K562 (cell line): ENCODE data around the gene CDRT15. TPM values are rescaled to one million over a fixed set of nuclear protein-coding genes. Genes with fewer than 3 reads are reported as not detected.

Experiments used
- ATAC-seq: fragments of 200-7000 bp; cut with Tn5 transposase; 3 replicates; pipeline ENCODE4 v1.9.1; 2020; ENCODE audit warnings: moderate library complexity
- BruUV-seq: library from RNA; stranded (reverse); fragments of 400-500 nt; replicated peaks from 2 replicates; lab custom pipeline; 2021; lab: Mats Ljungman, UMichigan
- CTCF ChIA-PET: fragments of 300-600 bp; formaldehyde crosslinking; extraction: SDS; loops from one replicate; lab custom pipeline; 2021; ENCODE audit warnings: low intra/inter-chr PET ratio; lab: Yijun Ruan, JAX
- POLR2A ChIA-PET: fragments of 300-600, 350-650 bp; sonication (Branson Sonifier 250); formaldehyde crosslinking; extraction: SDS; loops from one replicate; lab custom pipeline; 2021; ENCODE audit warnings: antibody characterized with exemption, inconsistent platforms; lab: Yijun Ruan, JAX
- DNase-seq, 4 experiments: peaks; one replicate each; pipeline versions ENCODE4 v3.0.0 to v3.0.0-alpha.2; 2011 to 2018; ENCODE audit warnings: low spot score in 3 of 4, mixed read lengths in 3 of 4; ENCODE audit errors: extremely low read depth in 1 of 4
- FAIRE-seq: peaks from 2 replicates; lab custom pipeline; 2011; peaks lifted over from hg19 to GRCh38; lab: Jason Lieb, UNC
- H2AFZ ChIP-seq: 2 replicates; pipeline ENCODE4 v1.6.0; 2011; ENCODE audit warnings: low read depth, low read length, control low read depth, inconsistent platforms
- H3K27ac ChIP-seq: fragments of 200-600 bp; 3 replicates; pipeline ENCODE4 v1.8.0; 2011; ENCODE audit warnings: low read depth, mild to moderate bottlenecking, control low read depth, inconsistent platforms, low read length, moderate library complexity, mixed read lengths; ENCODE audit errors: extremely low read depth
- H3K27me3 ChIP-seq, 2 experiments: fragments of 300-600 bp in 1 of 2; 2 replicates in 1 of 2; 3 replicates in 1 of 2; pipeline versions ENCODE4 v1.6.0 to v1.8.0; 2011; ENCODE audit warnings: inconsistent platforms in 2 of 2, low read length in 2 of 2, mild to moderate bottlenecking in 1 of 2, mixed read lengths in 1 of 2, moderate library complexity in 1 of 2; ENCODE audit not compliant: control insufficient read depth in 2 of 2, insufficient read depth in 2 of 2
- H3K36me3 ChIP-seq: fragments of 300-600 bp; 3 replicates; pipeline ENCODE4 v1.8.0; 2011; ENCODE audit warnings: mild to moderate bottlenecking, low read length, inconsistent platforms; ENCODE audit not compliant: control insufficient read depth, insufficient read depth
- H3K4me1 ChIP-seq, 2 experiments: fragments of 200-600 bp in 1 of 2; replicated peaks in 1 of 2; 2 replicates in 1 of 2; 3 replicates in 1 of 2; pipeline versions ENCODE4 v1.5.1 to v1.8.0; 2011; ENCODE audit warnings: inconsistent platforms in 2 of 2, low read length in 2 of 2, mild to moderate bottlenecking in 1 of 2, mixed read lengths in 1 of 2, moderate library complexity in 1 of 2; ENCODE audit not compliant: control insufficient read depth in 2 of 2, insufficient read depth in 2 of 2
- H3K4me2 ChIP-seq: 2 replicates; pipeline ENCODE4 v1.6.1; 2011; ENCODE audit warnings: low read length, control low read depth, inconsistent platforms, mixed read lengths; ENCODE audit not compliant: insufficient read depth
- H3K4me3 ChIP-seq: fragments of 200-600 bp; sonication (generic), shearing (Covaris generic); 2 replicates; pipeline ENCODE4 v1.5.1; 2016; ENCODE audit warnings: control low read depth, inconsistent platforms
- H3K79me2 ChIP-seq: fragments of 200-600 bp; 3 replicates; pipeline ENCODE4 v1.8.0; 2011; ENCODE audit warnings: low read length, inconsistent platforms; ENCODE audit not compliant: control insufficient read depth, insufficient read depth
- H3K9ac ChIP-seq, 2 experiments: 2 replicates each; pipeline versions ENCODE4 v1.6.0 to v1.6.1; 2011; ENCODE audit warnings: low read depth in 2 of 2, low read length in 2 of 2, control low read depth in 1 of 2, inconsistent platforms in 1 of 2, mild to moderate bottlenecking in 1 of 2, mixed read lengths in 1 of 2; ENCODE audit not compliant: insufficient read depth in 1 of 2
- H3K9me1 ChIP-seq: one replicate; pipeline ENCODE4 v1.6.0; 2011; ENCODE audit warnings: inconsistent platforms, mild to moderate bottlenecking, low read length, moderate library complexity; ENCODE audit not compliant: control insufficient read depth, insufficient read depth
- H3K9me3 ChIP-seq: replicated peaks from 2 replicates; pipeline ENCODE4 v1.5.1; 2011; ENCODE audit warnings: low read depth, low read length, inconsistent platforms; ENCODE audit not compliant: control insufficient read depth, insufficient read depth
- H4K20me1 ChIP-seq: replicated peaks from 2 replicates; pipeline ENCODE4 v1.6.1; 2011; ENCODE audit warnings: low read length, inconsistent platforms, mixed read lengths; ENCODE audit not compliant: control insufficient read depth, insufficient read depth
- BRCA1 ChIP-seq, 2 experiments: fragments of 450-650 bp in 1 of 2; sonication (generic) in 1 of 2; formaldehyde crosslinking in 1 of 2; IDR thresholded peaks; 2 replicates each; pipeline versions ENCODE4 v1.5.0 to v1.6.1; 2017 to 2020; ENCODE audit warnings: mild to moderate bottlenecking in 1 of 2, missing genetic modification reagents in 1 of 2
- FOXJ3 ChIP-seq: sonication (generic); formaldehyde crosslinking; IDR thresholded peaks from 2 replicates; pipeline ENCODE4 v1.4.0; 2020; ENCODE audit warnings: mild to moderate bottlenecking, missing genetic modification reagents
- IFI16 ChIP-seq: fragments of 250-450 bp; sonication (Bioruptor Pico); IDR thresholded peaks from 2 replicates; pipeline ENCODE4 v2.1.2; 2022; ENCODE audit warnings: mild to moderate bottlenecking, inconsistent platforms
- JUNB ChIP-seq: fragments of 450-650 bp; formaldehyde crosslinking; conservative IDR thresholded peaks from 2 replicates; pipeline ENCODE4 v1.4.0; 2020; ENCODE audit warnings: mild to moderate bottlenecking
- SMARCC2 ChIP-seq: fragments of 450-650 bp; IDR thresholded peaks from 2 replicates; pipeline ENCODE4 v1.6.1; 2017; ENCODE audit warnings: antibody characterized with exemption, moderate library complexity, mild to moderate bottlenecking, low read depth
- ZNF121 ChIP-seq: sonication (generic); formaldehyde crosslinking; conservative IDR thresholded peaks from 2 replicates; pipeline ENCODE4 v1.8.0; 2022; ENCODE audit warnings: missing genetic modification reagents
- ZNF354B ChIP-seq: fragments of 250-450 bp; sonication (Bioruptor Pico); IDR thresholded peaks from 2 replicates; pipeline ENCODE4 v1.4.0; 2020
- WGBS: fragments of 100-300 bp; shearing (Covaris generic); methylation state at CpG from one replicate; pipeline ENCODE4 v1.1.6; 2016; ENCODE audit warnings: low coverage, mixed read lengths; ENCODE audit not compliant: insufficient coverage; ENCODE audit errors: missing lambda C conversion rate; 5-methylcytosine and 5-hydroxymethylcytosine counted together
- in situ Hi-C: fragments of 300-500 bp; cut with MboI; formaldehyde crosslinking; loops from 4 replicates; pipeline ENCODE4 v1.15.0; 2018; ENCODE audit warnings: inconsistent platforms, mixed read lengths
- intact Hi-C: fragments of 100-400 bp; cut with micrococcal nuclease; formaldehyde crosslinking; loops from 2 replicates; pipeline ENCODE4 v1.14.2; 2022
- polyA plus RNA-seq, 8 experiments: library from polyadenylated mRNA; depleted of rRNA in 4 of 8; stranded (reverse) in 5 of 8; unstranded in 3 of 8; fragments of >200 nt; fragmentation: Nextera tagmentation in 2 of 8; fragmentation: Illumina TruSeq in 1 of 8; extraction: Ambion mirVana in 2 of 8; extraction: Trizol in 1 of 8; gene quantifications; 2 replicates each; pipeline versions ENCODE4 v1.2.1 to v1.2.3, GENCODE V29; 2011 to 2014; ENCODE audit warnings: inconsistent platforms in 1 of 8, missing spikeins in 1 of 8
- total RNA-seq, 7 experiments: library from RNA; depleted of rRNA in 6 of 7; stranded (reverse); fragments of >200 nt in 6 of 7; fragmentation: Illumina TruSeq in 2 of 7; extraction: Trizol in 2 of 7; gene quantifications; 2 replicates each; pipeline versions ENCODE4 v1.2.1 to v1.2.3, GENCODE V29; 2011 to 2021; ENCODE audit warnings: low replicate concordance in 1 of 7
- TF ChIP-seq, protein P1 (sequence below), 2 experiments: fragments of 150-350 bp in 1 of 2; IDR thresholded peaks; 2 replicates each; pipeline ENCODE4 v1.6.1; 2012 to 2016; ENCODE audit warnings: low read depth in 2 of 2, low read length in 2 of 2, mild to moderate bottlenecking in 1 of 2, moderate library complexity in 1 of 2
- TF ChIP-seq, protein P2 (sequence below): IDR thresholded peaks from 2 replicates; pipeline ENCODE4 v1.6.1; 2011; ENCODE audit warnings: borderline replicate concordance, low read depth, mild to moderate bottlenecking, moderate library complexity, low read length; ENCODE audit not compliant: insufficient read depth, poor library complexity, severe bottlenecking

CDRT15 gene
- total and polyA plus RNA-seq, 9 of the 15 experiments (the other 6 are each of a cell fraction or from before 2014, with no cell fraction given) = not detected

DNA sequence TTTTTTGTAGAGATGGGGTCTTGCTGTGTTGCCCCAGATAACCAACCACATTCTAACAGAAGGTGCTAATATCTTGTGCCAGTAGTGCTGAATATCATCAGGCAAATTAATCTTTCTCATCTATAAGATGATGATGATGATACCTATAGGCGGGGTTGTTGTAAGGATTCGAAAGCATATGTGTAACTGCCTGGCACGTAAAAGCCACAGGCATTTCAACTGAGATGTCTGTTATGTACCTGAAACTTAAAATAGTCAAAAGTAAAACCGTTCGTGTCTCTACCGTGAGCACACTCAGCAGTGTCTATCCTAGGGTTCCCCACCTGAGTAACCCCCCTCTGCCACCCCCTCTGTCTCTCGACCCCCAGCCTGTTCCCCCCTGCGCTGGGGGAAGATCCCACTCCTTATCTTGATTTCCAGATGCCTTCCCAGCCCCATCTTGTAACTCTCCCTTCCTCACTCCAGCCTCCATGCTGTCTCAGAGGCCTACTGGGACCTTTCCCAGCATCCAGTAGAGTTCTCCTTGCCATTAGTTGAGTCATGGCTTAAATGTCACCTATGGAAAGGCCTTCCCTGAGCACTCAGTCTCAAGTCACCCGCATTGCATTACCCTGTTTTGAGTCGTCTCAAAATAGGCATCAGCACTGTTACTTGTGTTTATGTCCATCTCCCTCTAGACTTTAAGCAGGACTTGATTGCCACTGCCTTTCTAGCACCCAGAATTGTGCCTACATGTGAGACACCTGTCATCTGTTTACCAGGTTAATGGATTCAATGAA lies 34.1 kb downstream of the CDRT15 start:
- Histone ChIP-seq H3K36me3 (peaks cover 6% of the 10 kb centered on the region; the same call in 1 of the 3 replicates), H3K27me3 (no peaks in the 10 kb centered on the region), H3K9me1 (no peaks in the 10 kb centered on the region), H3K4me1 (peaks cover 4 to 12% of the 10 kb centered on the region in 2 experiments; a peak in 2 of 5 replicates), H3K9ac (no peak overlapping the region), H3K27ac (no peak overlapping the region), H3K4me3 (no peak overlapping the region), H3K9me3 (no peaks in the 10 kb centered on the region), H3K4me2 (no peak overlapping the region), H2AFZ (no peak overlapping the region), H3K79me2 (no peaks in the 10 kb centered on the region), H4K20me1 (peaks cover 6% of the 10 kb centered on the region; the same call in 1 of the 2 replicates)
- no TSS peak for BruUV-seq
- POLR2A ChIA-PET = no interaction called here
- CTCF ChIA-PET = no interaction called here
- in situ Hi-C loops (no loop called here), intact Hi-C loops (no loop called here)
- FAIRE-seq = no peak
- DNase-seq = no peak
- ATAC-seq = no peak
- WGBS = 91% methylated on average over 8 of the region's 10 CpGs
- TF ChIP-seq ZNF121 (CRISPR knock-in tag) (peak; percentile 29; the same call in 1 of the 2 replicates), SMARCC2 (no peak), JUNB (CRISPR knock-in tag) (no peak)

DNA sequence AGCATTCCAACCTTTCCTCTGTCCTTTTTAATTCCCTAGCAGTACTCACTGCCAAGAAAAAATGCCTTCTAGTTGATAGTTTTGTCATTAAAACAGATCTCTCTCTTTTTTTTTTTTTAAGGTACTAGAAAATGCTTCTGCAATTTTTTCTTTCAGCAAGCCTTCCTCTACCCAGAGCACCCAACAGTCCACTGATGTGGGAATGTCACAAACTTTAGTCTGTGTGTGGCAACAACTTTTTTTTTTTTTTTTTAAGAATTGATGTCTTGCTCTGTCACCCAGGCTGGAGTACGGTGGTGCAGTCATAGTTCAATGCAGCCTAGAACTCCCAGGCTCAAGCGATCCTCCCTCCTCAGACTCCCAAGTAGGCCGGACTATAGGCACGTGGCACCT lies 34.7 kb downstream of the CDRT15 start:
- Histone ChIP-seq H3K4me2 (no peak overlapping the region), H3K9ac (no peak overlapping the region), H3K4me3 (no peak overlapping the region), H3K79me2 (no peaks in the 10 kb centered on the region), H3K27me3 (no peaks in the 10 kb centered on the region), H3K9me3 (no peaks in the 10 kb centered on the region), H3K4me1 (peaks cover 4 to 12% of the 10 kb centered on the region in 2 experiments; a peak in 2 of 5 replicates), H3K9me1 (no peaks in the 10 kb centered on the region), H3K27ac (no peak overlapping the region), H3K36me3 (0 out of 3 replicates have a peak, but pooled peaks cover 10% of the 10 kb centered on the region), H4K20me1 (peaks cover 6% of the 10 kb centered on the region; the same call in 1 of the 2 replicates), H2AFZ (no peak overlapping the region)
- FAIRE-seq (no peak), DNase-seq (no peak), ATAC-seq (no peak)
- in situ Hi-C loops (no loop called here), intact Hi-C loops (no loop called here)
- 100% methylated on average over 2 of the region's 4 CpGs for WGBS
- POLR2A ChIA-PET = no interaction called here
- no TSS peak for BruUV-seq
- CTCF ChIA-PET = no interaction called here
- TF ChIP-seq IFI16 (no peak), ZNF354B (CRISPR knock-in tag) (no peak), BRCA1 (IDR thresholded peaks at IDR 0.05) (no peak), BRCA1 (CRISPR knock-in tag; IDR thresholded peaks at IDR 0.05) (no peak), FOXJ3 (CRISPR knock-in tag) (no peak)
- TF ChIP-seq, protein P1, sequence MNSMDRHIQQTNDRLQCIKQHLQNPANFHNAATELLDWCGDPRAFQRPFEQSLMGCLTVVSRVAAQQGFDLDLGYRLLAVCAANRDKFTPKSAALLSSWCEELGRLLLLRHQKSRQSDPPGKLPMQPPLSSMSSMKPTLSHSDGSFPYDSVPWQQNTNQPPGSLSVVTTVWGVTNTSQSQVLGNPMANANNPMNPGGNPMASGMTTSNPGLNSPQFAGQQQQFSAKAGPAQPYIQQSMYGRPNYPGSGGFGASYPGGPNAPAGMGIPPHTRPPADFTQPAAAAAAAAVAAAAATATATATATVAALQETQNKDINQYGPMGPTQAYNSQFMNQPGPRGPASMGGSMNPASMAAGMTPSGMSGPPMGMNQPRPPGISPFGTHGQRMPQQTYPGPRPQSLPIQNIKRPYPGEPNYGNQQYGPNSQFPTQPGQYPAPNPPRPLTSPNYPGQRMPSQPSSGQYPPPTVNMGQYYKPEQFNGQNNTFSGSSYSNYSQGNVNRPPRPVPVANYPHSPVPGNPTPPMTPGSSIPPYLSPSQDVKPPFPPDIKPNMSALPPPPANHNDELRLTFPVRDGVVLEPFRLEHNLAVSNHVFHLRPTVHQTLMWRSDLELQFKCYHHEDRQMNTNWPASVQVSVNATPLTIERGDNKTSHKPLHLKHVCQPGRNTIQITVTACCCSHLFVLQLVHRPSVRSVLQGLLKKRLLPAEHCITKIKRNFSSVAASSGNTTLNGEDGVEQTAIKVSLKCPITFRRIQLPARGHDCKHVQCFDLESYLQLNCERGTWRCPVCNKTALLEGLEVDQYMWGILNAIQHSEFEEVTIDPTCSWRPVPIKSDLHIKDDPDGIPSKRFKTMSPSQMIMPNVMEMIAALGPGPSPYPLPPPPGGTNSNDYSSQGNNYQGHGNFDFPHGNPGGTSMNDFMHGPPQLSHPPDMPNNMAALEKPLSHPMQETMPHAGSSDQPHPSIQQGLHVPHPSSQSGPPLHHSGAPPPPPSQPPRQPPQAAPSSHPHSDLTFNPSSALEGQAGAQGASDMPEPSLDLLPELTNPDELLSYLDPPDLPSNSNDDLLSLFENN (IDR thresholded peaks at IDR 0.05; ENCODE audit: low read depth in 2 of 2, low read length in 2 of 2) = no peak
- TF ChIP-seq, protein P2, sequence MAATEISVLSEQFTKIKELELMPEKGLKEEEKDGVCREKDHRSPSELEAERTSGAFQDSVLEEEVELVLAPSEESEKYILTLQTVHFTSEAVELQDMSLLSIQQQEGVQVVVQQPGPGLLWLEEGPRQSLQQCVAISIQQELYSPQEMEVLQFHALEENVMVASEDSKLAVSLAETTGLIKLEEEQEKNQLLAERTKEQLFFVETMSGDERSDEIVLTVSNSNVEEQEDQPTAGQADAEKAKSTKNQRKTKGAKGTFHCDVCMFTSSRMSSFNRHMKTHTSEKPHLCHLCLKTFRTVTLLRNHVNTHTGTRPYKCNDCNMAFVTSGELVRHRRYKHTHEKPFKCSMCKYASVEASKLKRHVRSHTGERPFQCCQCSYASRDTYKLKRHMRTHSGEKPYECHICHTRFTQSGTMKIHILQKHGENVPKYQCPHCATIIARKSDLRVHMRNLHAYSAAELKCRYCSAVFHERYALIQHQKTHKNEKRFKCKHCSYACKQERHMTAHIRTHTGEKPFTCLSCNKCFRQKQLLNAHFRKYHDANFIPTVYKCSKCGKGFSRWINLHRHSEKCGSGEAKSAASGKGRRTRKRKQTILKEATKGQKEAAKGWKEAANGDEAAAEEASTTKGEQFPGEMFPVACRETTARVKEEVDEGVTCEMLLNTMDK = no peak
